HG03139 (cell line): ENCODE data around the gene OMG.
"Not testable (repeated sequence)": the region's sequence is repeated elsewhere in the genome, so short reads cannot be mapped to it uniquely, and the experiment has no call there.

ENCODE experiments used
- ATAC-seq: cut with Tn5 transposase; IDR thresholded peaks from one replicate; pipeline ENCODE4 v1.9.1; 2021; ENCODE audit not compliant: unreplicated experiment

OMG gene

GRCh38 chr17:31266042-31266441 lies 31.0 kb downstream of the OMG start:
- no peak for ATAC-seq

GRCh38 chr17:31262923-31263322 lies 34.1 kb downstream of the OMG start:
- ATAC-seq: not testable (repeated sequence)

- ATAC-seq: no peak
Observed at GRCh38 chr17:31261601-31262000, 35.4 kb downstream of the OMG start.

- no peak for ATAC-seq
Observed at GRCh38 chr17:31260151-31260550, 36.9 kb downstream of the OMG start.

- ATAC-seq: no peak
Observed at GRCh38 chr17:31256936-31257335, 40.1 kb downstream of the OMG start.

- ATAC-seq: no peak
Observed at GRCh38 chr17:31254654-31255053, 42.4 kb downstream of the OMG start.

- no peak for ATAC-seq
Observed at GRCh38 chr17:31252741-31253140, 44.3 kb downstream of the OMG start.

- ATAC-seq: no peak
Observed at GRCh38 chr17:31251970-31252328, 45.1 kb downstream of the OMG start.

- no peak for ATAC-seq
Observed at GRCh38 chr17:31251105-31251969, 45.7 kb downstream of the OMG start.

- no peak for ATAC-seq
Observed at GRCh38 chr17:31250229-31250628, 46.8 kb downstream of the OMG start.

GRCh38 chr17:31249835-31250141 lies 47.3 kb downstream of the OMG start:
- no peak for ATAC-seq

- ATAC-seq: no peak
Observed at GRCh38 chr17:31248986-31249834, 47.8 kb downstream of the OMG start.
